ENCODE measurements around the gene ATP11A. TPM values are rescaled to one million over a fixed set of nuclear protein-coding genes. Genes with fewer than 3 reads are reported as not detected.

ATP11A gene
- total RNA-seq, 1 donor from 2014 or later = 75.6 TPM

DNA sequence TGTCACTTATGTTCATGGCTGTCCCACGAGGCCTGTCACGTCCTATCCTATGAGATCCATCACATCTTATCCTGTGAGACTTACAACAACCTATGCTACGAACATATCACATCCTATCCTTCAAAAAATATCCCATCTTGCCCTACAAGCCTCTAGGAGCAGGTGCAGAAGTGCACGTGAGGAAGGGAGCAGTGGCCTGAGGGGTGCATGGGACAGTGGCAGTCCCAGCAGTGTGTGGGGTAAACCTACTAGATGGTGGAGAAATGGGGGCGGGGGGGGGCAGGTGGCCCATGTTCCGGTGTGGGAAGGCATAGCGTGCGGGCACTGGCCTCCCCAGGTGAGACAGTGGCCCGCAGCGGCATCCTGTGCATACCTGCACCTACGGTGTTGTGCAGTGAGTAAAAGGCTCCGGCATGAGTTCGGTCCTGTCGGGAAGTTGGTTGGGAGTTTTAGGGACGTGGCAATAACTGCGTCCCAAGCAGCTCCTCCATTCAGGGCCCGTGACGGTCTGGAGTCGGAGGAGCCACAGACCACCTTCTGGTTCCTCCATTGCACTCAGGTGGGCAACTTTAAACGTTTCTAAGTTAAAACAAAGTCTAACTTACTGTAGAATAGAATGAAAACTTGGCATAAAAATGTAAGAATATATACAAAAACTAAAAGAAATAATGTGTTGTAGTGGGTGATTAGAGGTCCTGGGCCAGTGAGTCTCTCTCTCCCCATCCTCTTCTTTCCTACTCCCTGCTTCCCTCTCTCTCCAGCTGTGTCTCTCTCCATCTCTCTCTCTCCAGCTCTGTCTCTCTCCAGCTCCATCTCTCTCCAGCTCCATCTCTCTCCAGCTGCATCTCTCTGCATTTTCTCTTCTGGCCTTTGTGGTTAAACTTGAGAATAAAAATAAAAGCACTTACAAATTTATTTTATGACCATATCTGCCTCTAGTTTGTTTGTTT lies 42.1 kb downstream of the ATP11A start:
- DNase-seq (ENCODE audit: low spot score) (no peak), ATAC-seq (no peak)
- intact Hi-C loops (cut with DNase I) = no loop called here

DNA sequence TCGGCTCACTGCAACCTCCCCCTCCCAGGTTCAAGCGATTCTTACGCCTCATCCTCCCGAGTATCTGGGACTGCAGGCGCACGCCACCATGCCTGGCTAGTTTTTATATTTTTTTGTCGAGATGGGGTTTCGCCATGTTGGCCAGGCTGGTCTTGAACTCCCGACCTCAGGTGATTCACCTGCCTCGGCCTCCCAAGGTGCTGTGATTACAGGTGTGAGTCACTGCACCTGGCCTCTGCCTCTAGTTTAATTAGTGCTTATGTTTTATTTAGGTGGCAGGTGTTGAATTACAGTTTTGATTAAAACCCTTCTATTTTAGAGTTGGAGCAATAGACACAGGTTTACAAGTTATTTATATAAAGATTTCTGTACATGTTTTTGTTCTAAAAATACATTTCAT lies 42.8 kb downstream of the ATP11A start:
- DNase-seq (ENCODE audit: low spot score) (no peak), ATAC-seq (no peak)
- intact Hi-C loops (cut with DNase I) = no loop called here

DNA sequence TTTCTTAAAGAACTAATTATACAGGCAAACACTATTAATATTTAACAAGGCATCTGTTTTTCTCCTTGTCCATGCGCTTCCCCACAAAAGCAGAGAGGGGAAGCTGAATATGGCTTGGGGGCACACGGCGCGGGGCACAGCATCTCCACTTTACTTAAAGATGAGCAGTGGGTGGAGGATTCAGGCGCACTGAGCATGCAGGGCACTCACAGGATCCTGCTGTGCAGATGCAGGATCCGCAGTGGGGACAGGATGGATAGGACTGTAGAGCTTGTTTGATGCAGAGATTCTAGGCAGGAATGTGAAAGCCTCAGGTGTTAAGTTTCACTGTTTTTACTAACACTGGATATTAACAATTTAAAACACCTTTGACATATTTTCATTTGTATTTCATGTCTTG lies 43.3 kb downstream of the ATP11A start:
- intact Hi-C loops (cut with DNase I) = no loop called here
- ATAC-seq (no peak), DNase-seq (ENCODE audit: low spot score) (no peak)

DNA sequence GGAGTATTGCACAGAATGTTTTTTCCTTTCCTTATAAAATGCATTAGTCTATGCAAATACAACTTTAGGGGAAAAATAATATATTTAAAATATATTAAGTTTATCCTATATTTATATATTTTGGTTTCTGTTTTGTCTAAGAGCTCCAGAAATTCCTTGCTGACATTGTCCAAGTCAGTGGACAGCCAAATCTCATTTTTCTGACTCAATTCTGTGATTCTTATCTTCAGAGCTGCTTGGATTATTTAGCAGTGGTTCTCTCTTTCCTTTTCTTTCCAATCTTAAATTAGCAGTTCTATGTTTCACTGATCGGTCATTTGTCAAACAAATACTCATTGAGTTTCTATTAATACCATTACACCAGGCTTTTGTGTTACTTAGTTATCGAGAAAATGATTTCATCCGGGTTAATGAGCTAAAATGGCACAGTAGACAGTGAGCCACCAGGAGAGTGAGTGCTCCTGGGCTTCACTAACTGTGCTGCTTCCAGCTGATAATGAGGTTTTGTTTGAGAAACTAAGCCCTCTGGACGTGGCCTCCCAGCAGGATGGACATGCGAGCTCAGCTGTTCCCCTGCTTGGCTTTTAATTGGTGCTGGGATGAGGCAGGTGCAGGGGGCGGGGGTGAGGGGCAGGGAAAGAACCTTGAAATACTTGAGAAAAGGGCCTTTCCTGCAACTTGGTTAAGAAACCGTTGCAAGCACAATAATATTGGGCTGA lies 44.0 kb downstream of the ATP11A start:
- no peak for ATAC-seq
- DNase-seq (ENCODE audit: low spot score) = no peak
- intact Hi-C loops (cut with DNase I) = no loop called here

DNA sequence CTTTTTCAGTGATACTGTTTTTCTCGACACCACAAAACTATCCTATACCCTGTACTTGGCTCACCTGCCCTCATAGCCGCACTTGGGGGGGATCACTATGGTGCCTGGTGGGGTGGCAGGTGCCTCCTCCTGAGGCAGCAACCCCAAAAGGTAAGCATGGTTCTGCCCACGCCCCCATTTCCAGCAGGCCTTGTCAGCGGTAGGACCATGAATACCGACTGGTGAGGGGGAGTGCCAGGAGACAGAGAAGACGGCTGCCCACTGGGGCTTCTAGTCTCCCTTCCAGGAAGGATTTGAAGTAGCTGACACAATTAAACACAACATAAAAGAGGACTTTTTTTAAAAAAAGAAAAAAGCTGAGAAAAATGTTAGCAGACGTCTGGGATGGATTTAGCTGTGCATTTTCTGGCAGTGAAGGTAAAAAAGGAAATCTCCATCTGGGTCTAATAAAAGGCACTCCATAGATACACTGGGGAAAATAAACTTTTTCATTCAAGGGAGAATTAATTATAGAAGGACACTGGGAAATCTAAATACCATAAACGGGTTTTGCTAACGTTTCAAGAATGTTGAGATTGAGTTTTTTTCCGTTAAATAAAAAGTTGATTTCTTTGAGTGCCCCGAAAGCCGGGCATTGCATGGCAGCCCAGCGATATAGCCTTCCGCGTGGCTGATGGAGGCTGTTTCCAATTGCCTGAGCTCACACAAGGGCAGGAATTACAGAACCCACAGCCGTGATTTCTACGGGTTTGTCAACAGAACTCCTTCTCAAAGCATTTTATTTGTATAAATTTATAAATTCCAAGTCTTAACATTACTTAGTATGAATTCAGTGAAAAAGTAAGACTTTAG lies 45.1 kb downstream of the ATP11A start:
- DNase-seq (ENCODE audit: low spot score) (no peak), ATAC-seq (no peak)
- intact Hi-C loops (cut with DNase I) = no loop called here

DNA sequence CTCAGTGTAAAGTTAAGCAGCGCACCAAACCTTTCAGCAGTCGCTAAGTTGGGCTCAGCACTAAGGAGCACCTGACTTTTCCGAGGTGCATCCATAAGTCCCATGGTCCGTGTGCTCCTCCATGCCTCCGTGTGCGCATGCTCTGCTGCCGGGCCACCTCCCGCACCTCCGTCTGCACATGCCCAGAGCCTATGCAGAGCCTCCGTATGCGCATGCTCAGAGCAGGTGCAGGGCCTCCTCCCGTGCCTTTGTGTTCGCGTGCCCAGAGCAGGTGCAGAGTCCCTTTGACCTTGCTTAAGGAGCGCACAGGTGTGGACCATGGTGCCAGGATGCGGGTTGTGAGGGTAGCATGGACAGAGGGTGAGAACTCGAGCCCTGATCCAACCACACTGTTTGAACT lies 46.0 kb downstream of the ATP11A start:
- intact Hi-C loops (cut with DNase I) = no loop called here
- no peak for DNase-seq (ENCODE audit: low spot score)
- ATAC-seq = no peak

DNA sequence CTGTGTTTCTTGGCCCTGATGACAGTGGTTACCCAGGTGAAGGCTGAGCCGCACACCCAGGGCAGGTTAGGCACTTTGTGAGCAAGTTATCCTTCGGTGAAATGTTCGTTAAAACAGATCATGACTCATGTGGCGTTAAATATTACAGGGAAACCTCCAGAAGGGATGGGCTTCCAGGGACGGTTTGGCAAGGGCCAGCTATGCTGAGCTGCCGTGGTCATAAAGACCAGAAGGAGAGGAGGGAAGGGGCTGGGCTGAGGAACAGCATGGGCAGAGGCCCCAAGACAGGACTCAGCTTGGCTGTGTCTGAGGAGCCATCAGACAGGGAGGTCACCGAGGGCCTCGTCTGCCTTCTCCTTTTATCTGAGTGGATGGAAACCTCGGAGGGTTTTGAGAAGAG lies 47.5 kb downstream of the ATP11A start:
- ATAC-seq (no peak), DNase-seq (ENCODE audit: low spot score) (no peak)
- intact Hi-C loops (cut with DNase I) = no loop called here

DNA sequence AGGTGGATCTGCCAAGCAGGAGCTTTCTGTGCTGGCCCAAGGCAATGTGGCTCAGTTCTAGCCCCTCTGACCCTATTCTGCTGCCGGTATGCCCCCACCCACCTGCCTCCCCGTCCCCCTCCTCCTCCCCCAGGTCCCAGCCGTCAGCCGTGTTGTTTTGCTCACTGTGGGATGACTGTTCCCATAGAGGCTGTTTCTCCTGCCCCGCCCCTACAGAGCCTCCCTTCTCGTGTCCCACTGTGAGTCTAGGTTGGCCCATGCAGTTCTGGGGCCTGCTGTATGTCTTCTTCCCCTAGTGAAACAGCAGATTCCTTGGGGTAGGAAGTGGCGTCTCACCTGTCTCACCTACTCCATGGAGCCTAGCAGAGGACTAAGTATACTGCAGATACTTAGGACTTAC lies 48.8 kb downstream of the ATP11A start:
- intact Hi-C loops (cut with DNase I) = no loop called here
- no peak for ATAC-seq
- no peak for DNase-seq (ENCODE audit: low spot score)

DNA sequence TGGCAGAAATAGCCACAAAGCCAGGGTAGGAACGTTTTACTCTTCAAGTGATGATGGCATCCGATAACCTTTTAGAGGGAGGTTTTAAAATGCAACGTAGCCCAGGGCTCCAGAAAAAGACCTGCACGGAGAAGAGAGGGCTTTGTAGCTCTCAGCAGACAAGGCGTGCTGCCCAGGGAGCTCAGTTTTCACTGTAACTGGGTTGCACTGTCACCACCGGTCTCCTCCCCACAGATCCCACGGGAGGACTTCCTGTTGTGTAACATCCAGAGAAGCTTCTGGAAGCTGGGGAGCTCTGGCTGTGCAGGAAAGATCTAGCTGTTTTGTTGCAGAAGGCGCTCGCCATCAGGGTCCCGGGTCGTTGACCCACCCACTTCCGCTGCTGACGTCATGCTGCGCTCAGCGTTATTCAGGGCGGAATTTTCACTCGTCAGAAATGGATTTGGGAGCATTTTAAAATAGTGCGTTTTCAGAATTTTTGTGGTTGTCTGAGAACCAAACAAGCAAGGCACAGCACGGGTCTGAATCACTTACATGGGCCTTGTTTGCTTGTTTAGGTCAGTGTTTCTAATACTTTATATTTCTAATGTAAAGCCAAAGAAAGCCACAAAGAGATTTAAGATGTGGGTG lies 50.8 kb downstream of the ATP11A start:
- intact Hi-C loops (cut with DNase I) = no loop called here
- DNase-seq (ENCODE audit: low spot score) (peak; percentile 89), ATAC-seq (peak; percentile 95)

DNA sequence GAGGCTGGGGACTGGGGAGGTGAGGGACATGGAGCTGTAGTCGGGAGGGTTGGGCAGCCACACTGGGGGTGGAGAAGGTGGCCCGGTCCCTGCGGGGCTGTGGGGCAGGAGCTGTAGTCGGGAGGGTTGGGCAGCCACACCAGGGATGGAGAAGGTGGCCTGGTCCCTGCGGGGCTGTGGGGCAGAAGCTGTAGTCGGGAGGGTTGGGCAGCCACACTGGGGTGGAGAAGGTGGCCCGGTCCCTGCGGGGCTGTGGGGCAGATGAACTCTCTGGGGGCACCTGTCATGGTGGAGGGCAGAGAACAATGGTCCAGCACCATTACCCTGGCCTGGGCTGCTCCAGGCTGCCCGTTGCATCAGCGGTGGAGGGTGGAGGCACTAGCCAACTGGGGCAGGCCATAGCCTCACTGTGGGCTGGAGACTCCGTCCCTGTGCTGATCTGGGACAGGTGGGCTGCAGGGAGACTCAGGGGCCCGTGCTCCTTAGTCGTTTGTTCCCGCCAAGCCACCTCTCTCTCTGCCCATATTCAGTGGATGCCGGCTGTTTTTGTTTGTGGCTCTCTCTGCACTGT lies 51.4 kb downstream of the ATP11A start:
- intact Hi-C loops (cut with DNase I) = no loop called here
- ATAC-seq (peak; percentile 46), DNase-seq (ENCODE audit: low spot score) (no peak)

DNA sequence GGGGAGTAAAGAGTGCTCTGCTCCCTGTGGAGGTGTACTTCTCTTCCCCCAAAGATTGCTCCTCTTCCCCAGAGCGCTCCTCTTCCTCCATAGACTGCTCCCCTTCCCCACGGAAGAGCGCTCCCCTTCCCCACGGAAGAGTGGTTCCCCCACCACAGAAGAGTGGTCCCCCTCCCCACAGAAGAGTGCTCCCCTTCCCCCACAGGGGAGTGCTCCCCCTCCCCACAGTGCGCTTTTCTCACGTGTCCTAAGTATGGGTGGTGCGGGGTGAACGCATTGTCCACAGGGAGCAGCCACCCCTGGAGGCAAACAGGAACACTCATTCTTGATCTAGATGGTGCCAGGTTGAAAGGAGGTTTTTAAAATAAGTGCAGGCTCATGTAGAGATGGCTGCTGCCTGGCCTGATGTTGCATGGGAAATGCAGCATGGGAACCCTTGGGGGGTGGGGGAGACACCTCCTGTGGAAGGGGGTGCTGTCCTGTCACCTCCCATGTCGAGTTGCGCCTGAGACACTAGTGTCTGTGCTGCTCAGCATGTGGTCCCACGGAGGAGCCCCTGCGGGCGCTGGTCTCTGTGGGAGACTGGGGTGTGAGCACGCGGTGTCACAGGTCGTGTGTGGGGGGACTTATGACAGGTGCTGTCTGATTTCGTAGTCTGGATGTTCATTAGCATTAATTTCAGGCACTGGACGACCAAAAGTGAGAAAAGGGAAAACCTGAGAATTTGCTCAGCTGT lies 52.2 kb downstream of the ATP11A start:
- intact Hi-C loops (cut with DNase I) = no loop called here
- no peak for ATAC-seq
- no peak for DNase-seq (ENCODE audit: low spot score)

DNA sequence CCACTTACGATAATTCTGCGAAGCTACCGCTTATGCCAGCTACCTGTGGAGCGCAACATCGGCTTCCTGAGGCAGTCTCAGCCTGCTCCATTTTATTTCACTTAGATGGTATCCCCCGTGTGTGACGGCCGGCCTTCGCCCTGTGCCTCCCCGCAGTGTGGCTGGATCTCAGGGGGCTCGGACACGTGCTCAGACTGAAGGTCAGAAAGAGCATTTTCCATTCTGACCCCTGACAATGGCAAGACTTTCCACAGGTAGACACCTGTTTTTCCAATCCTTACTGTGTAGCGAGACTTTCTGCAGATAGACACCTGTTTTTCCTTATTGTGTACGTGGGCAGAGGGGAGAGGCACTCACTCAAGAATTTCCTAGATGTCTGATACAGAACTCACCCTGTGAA lies 52.7 kb downstream of the ATP11A start:
- intact Hi-C loops (cut with DNase I) = no loop called here
- ATAC-seq (no peak), DNase-seq (ENCODE audit: low spot score) (no peak)

DNA sequence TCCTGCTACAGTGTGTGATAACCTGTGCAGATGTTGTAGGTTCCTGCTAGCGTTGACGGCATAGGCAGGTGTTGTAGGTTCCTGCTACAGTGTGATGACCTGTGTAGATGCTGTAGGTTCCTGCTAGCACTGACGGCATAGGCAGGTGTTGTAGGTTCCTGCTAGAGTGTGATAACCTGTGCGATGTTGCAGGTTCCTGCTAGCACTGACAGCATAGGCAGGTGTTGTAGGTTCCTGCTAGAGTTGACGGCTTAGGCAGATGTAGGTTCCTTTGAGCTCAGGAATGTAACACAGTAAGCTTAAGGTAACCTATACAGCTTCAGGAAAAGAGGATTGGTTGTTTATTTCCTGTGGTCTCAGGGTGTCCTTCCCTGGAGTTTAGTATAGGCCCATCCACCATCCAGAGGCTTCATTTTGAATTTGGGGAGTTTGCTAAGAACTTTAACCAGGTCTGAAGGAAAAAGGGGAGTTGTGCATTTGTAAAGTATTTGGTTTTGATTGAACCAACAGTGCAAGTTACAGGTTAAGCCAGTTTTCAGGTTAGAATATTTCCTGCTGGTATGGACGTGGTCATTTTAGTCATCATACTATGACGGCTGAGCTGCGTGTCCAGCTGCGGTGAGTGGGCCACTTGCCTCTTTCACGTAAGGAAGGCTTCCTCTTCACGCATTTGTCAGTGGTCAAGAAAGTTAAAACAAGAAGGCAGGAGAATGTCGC lies 53.8 kb downstream of the ATP11A start:
- DNase-seq (ENCODE audit: low spot score) (no peak), ATAC-seq (no peak)
- intact Hi-C loops (cut with DNase I) = no loop called here

DNA sequence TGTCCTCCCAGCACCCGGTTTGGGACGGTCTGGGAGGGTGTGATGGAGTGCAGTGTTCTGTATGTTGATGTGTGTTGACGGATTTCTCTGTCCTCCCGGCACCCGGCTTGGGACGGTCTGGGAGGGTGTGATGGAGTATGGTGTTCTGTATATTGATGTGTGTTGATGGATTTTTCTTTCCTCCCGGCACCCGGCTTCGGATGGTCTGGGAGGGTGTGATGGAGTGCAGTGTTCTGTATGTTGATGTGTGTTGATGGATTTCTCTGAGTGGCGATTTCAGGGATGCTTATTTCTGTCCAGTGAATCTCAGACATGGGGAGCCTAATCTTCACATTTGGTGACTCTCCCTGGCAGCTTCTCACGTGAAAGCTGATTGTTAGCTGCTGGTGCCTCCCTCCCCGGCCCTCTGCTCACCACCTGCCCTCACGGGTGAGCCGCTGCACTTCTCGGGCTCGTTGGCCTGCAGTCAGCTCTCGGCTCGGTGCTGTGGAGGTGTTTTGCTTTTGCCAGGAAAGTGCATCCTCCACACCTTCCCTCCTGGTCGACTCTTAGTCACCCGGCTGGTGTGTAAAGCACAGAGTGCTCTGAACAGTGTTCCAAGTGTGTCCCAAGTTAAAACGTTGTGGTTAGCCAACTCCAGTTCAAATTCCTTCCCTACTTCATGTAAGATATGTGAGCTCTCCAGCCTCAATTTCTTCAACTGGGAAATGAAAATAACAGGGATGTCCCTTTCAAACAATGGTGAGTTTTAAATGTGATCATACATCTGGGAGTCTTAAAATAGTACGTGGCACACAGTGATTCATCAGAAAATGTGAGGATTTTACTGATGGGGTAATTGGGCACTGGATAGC lies 54.6 kb downstream of the ATP11A start:
- intact Hi-C loops (cut with DNase I) = no loop called here
- DNase-seq (ENCODE audit: low spot score) (no peak), ATAC-seq (peak; percentile 38)

DNA sequence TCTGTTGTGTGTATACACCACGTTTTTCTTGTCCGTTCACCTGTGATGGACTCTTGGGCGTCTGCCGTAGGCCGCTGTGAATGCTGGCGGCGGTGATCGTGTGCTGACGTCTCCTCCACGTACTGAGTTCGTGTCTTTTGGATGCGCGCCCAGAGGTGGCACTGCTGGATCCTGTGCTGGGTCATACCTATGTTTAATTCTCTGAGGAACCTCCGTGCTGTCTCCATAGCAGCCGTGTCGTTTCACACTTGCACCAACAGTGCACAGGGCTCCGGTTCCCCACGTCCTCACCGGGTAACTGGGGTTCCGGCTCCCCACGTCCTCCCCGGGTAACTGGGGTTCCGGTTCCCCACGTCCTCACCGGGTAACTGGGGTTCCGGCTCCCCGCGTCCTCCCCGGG lies 56.2 kb downstream of the ATP11A start:
- ATAC-seq (no peak), DNase-seq (ENCODE audit: low spot score) (no peak)
- intact Hi-C loops (cut with DNase I) = no loop called here

DNA sequence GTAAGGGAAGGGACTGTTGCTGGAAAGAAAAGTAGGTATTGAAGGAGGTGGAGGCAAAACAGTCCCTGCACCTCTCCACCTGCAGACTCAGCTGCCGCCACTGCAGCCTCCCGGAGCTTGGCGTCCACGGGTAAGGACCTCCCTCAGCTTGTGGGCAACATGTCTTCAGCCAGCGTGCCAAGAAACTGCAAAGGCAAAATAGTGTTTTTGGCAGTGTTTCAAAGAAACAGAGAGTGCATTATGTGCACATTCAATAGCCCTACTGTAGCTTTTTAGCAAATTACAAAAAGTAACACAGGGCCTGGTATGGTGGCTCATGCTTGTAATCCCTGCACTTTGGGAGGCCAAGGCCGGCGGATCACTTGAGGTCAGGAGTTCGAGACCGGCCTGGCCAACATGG lies 57.4 kb downstream of the ATP11A start:
- DNase-seq (ENCODE audit: low spot score) (no peak), ATAC-seq (no peak)
- intact Hi-C loops (cut with DNase I) = no loop called here
